22Rv1 (cell line): Measurements from ENCODE around the gene SRP54.

Experiments used
- CTCF ChIP-seq: fragments of 450-650 bp; IDR thresholded peaks from 2 replicates; pipeline ENCODE4 v1.5.1; 2017; ENCODE audit warnings: mild to moderate bottlenecking
- ZFX ChIP-seq: fragments of 450-650 bp; IDR thresholded peaks from 2 replicates; pipeline ENCODE4 v1.6.1; 2017; ENCODE audit warnings: antibody characterized with exemption, borderline replicate concordance

GRCh38 chr14:34989762-34990161, 7.0 kb downstream of the SRP54 start:
- TF ChIP-seq CTCF, result no peak
- no peak for TF ChIP-seq ZFX
